ENCODE measurements around the gene NCF4.

DNA sequence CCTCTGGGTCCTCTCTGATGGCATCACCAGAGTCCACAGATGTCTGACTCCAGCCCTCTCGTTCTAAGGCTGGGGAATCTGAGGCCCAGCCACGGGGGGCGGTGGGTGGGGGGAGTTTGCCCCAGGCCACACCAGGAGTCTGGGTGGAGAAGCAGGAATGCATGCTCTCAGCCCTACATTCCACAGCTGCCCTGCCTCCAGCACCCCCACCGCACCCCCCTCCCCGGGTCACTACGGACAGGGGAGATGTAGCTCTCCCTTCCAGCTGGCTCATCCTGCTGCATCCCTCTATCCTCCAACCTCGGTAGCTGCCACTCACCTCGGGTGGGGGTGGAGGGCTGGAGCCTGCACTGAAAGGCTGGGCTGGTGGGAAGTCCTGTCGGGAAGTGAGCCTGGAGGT is 41.7 kb upstream of the NCF4 start:
- TF ChIP-seq, protein P1, sequence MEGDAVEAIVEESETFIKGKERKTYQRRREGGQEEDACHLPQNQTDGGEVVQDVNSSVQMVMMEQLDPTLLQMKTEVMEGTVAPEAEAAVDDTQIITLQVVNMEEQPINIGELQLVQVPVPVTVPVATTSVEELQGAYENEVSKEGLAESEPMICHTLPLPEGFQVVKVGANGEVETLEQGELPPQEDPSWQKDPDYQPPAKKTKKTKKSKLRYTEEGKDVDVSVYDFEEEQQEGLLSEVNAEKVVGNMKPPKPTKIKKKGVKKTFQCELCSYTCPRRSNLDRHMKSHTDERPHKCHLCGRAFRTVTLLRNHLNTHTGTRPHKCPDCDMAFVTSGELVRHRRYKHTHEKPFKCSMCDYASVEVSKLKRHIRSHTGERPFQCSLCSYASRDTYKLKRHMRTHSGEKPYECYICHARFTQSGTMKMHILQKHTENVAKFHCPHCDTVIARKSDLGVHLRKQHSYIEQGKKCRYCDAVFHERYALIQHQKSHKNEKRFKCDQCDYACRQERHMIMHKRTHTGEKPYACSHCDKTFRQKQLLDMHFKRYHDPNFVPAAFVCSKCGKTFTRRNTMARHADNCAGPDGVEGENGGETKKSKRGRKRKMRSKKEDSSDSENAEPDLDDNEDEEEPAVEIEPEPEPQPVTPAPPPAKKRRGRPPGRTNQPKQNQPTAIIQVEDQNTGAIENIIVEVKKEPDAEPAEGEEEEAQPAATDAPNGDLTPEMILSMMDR (IDR thresholded peaks at IDR 0.05; ENCODE audit: low read length) = no peak
- TF ChIP-seq EZH2phosphoT487 (IDR thresholded peaks at IDR 0.05; ENCODE audit: low read length) (no peak), EZH2 (optimal IDR thresholded peaks at IDR 0.05; ENCODE audit: low read depth, low read length) (no peak)

Measured in MM.1S (cell line).